Heart left ventricle (tissue), 16 donors: ENCODE data around the gene AR. TPM values are rescaled to one million over a fixed set of nuclear protein-coding genes. Genes with fewer than 3 reads are reported as not detected.

Experiments used
- ATAC-seq, 4 donors: fragments of 200-7000 bp; cut with Tn5 transposase; one replicate each; pipeline ENCODE4 v1.9.1; 2020 to 2022; ENCODE audit warnings: moderate library complexity in 4 of 4, mild to moderate bottlenecking in 3 of 4, moderate number of reproducible peaks in 1 of 4
- DNase-seq, 5 donors: peaks; one replicate each; pipeline ENCODE4 v3.0.0-alpha.2; 2020
- H3K27ac ChIP-seq, 12 donors: fragments of 200-600 bp; sonication (generic) in 4 of 12; one replicate each; pipeline versions ENCODE4 v1.5.0 to v1.8.0; 2016 to 2022; ENCODE audit warnings: mild to moderate bottlenecking in 2 of 12
- H3K27me3 ChIP-seq, 9 donors: fragments of 200-600 bp; sonication (generic) in 2 of 9; one replicate each; pipeline versions ENCODE4 v1.5.1 to v1.8.0; 2016 to 2022; ENCODE audit warnings: mild to moderate bottlenecking in 3 of 9
- H3K36me3 ChIP-seq, 9 donors: fragments of 200-600 bp; sonication (generic) in 2 of 9; one replicate each; pipeline versions ENCODE4 v1.5.0 to v1.8.0; 2018 to 2022; ENCODE audit warnings: mild to moderate bottlenecking in 2 of 9
- H3K4me1 ChIP-seq, 12 donors: fragments of 200-600 bp; sonication (generic) in 4 of 12; one replicate each; pipeline versions ENCODE4 v1.5.0 to v1.8.0; 2016 to 2022; ENCODE audit warnings: mild to moderate bottlenecking in 3 of 12
- H3K4me3 ChIP-seq, 12 donors: fragments of 200-600 bp; sonication (generic) in 4 of 12; one replicate each; pipeline versions ENCODE4 v1.5.0 to v1.8.0; 2017 to 2022; ENCODE audit warnings: mild to moderate bottlenecking in 9 of 12, moderate library complexity in 4 of 12
- H3K9me3 ChIP-seq, 12 donors: fragments of 200-600 bp; sonication (generic) in 4 of 12; one replicate each; pipeline versions ENCODE4 v1.5.0 to v1.8.0; 2016 to 2022; ENCODE audit warnings: mild to moderate bottlenecking in 1 of 12
- POLR2A ChIP-seq, 2 donors: fragments of 450-650 bp; IDR thresholded peaks; one replicate each; pipeline ENCODE4 v1.6.1; 2017; ENCODE audit warnings: antibody characterized with exemption in 2 of 2, mild to moderate bottlenecking in 2 of 2, moderate library complexity in 2 of 2
- WGBS, 4 donors: extraction: QIAGEN DNeasy Blood & Tissue Kit in 2 of 4; methylation state at CpG; one replicate each; pipeline versions ENCODE4 v1.1.5 to v1.1.7; 2013 to 2018; 5-methylcytosine and 5-hydroxymethylcytosine counted together
- intact Hi-C, 10 donors: fragments of 100-400 bp; cut with DNase I; formaldehyde crosslinking; loops; one replicate each; pipeline versions ENCODE4 v1.11.1 to v1.14.2; 2022
- polyA plus RNA-seq, 2 donors: library from polyadenylated mRNA; stranded (reverse); fragments of 200-250 nt; gene quantifications; one replicate each; pipeline ENCODE4 v1.2.3, GENCODE V29; 2013
- total RNA-seq, 9 donors: library from RNA; depleted of rRNA in 2 of 9; stranded (reverse); fragments of >200 nt in 2 of 9; fragmentation: NEBNext Ultra II Directional in 3 of 9; extraction: Animal tissue kit (Norgen Biotek cat#: 25700) in 3 of 9; gene quantifications; one replicate each; pipeline versions ENCODE4 v1.1.0 to v1.2.4, GENCODE V29; 2016 to 2023
- TF ChIP-seq, protein P1 (sequence below), 12 donors: fragments of 200-600 bp; sonication (generic) in 4 of 12; IDR thresholded peaks; one replicate each; pipeline versions ENCODE4 v1.5.0 to v1.8.0; 2018 to 2022; ENCODE audit warnings: antibody characterized with exemption in 12 of 12, mild to moderate bottlenecking in 5 of 12
- donor health status: ischemic (EF 13 %, LVEDD 7.1; RV severe dilation, severe dysfunction).
- donor health status: healthy with polysubstance abuse.
- donor health status: DM: no; HTN: yes; CAD: no.
- donor health status: DM: no; HTN: no; CAD: no.
- donor health status: ischemic (EF 25% LVEDD 6.9; RV normal size, moderate dysfunction).
- donor health status: ischemic (EF 25% LVEDD 5.7; RV mildly dilated, moderate dysfunction).
- donor health status: healthy.
- donor health status: DM: yes; HTN: yes; CAD: no.
- donor health status: ischemic (EF 35%, LVEDD 5.7; RV mildly dilated, moderate dysfunction).
- donor health status: nonischemic (EF 11% LVEDD 7.7; RV severe dilation, severe dysfunction).
- donor health status: DM: yes; HTN: yes; CAD: no.
- donor health status: PGD.
- donor health status: ischemic (EF 29% LVEDD 5.4; RV normal size, mild dysfunction).
- donor health status: nonischemic (EF 23%, LVEDD 6.1; RV moderate dilation, normal function).

The AR gene
- total and polyA plus RNA-seq, 11 donors, result 3.0 to 30.1 (median 18.1) TPM

DNA sequence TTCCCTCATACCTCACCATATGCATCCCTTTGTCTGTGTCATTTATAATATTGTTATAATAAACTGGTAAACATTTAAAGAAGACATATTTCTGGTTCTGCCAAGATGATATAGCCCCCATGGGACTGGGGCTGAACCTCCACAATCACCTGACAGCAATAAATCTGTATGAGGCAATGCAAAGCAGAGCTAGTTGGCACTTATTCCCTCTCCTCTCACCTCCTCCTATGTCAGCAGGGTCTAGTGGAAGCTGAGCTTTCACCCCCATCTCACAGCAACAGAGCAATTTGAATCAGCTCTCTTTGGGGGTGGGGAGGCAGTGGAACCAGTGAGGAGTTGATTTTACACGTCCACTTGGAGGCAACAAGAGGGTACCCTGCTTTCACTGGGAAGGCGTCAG lies 206.9 kb downstream of the AR start:
- ATAC-seq (no peak), DNase-seq (no peak)
- TF ChIP-seq, protein P1, sequence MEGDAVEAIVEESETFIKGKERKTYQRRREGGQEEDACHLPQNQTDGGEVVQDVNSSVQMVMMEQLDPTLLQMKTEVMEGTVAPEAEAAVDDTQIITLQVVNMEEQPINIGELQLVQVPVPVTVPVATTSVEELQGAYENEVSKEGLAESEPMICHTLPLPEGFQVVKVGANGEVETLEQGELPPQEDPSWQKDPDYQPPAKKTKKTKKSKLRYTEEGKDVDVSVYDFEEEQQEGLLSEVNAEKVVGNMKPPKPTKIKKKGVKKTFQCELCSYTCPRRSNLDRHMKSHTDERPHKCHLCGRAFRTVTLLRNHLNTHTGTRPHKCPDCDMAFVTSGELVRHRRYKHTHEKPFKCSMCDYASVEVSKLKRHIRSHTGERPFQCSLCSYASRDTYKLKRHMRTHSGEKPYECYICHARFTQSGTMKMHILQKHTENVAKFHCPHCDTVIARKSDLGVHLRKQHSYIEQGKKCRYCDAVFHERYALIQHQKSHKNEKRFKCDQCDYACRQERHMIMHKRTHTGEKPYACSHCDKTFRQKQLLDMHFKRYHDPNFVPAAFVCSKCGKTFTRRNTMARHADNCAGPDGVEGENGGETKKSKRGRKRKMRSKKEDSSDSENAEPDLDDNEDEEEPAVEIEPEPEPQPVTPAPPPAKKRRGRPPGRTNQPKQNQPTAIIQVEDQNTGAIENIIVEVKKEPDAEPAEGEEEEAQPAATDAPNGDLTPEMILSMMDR (IDR thresholded peaks at IDR 0.05), result no peak
- no peak for TF ChIP-seq POLR2A (IDR thresholded peaks at IDR 0.05)
- intact Hi-C loops, result no loop called here
- Histone ChIP-seq H3K27ac (no peak overlapping the region), H3K4me1 (no peaks in the 10 kb centered on the region), H3K4me3 (no peak overlapping the region), H3K36me3 (no peaks in the 10 kb centered on the region), H3K27me3 (peaks cover 0 to 4% (median 0%) of the 10 kb centered on the region in 9 donors), H3K9me3 (peaks cover 0 to 12% (median 0%) of the 10 kb centered on the region in 12 donors)
- WGBS, 4 donors, result 48 to 74% (median 51%) methylated on average over 2 of the region's 2 CpGs

DNA sequence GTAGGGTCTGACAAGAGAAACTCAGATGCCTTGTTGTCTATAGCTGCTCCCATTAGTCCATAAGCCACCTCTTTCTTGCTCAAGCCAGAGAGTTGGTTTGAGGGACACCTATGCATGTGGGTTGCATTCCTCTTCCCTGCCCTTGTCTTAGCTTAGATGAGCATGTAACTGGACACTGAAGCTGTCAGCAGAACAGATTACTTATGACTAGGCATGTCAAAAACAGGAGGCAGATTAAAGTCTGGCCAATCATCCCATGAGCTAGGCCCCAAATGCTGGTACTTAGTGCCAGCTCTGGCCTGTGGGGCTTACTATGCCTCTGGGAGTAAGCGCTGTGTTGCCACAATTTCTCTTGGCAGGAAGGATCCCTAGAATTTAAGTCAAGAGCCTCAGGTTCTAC lies 215.2 kb downstream of the AR start:
- Histone ChIP-seq H3K4me1 (no peaks in the 10 kb centered on the region), H3K36me3 (no peaks in the 10 kb centered on the region), H3K27me3 (peaks cover 0 to 3% (median 0%) of the 10 kb centered on the region in 9 donors), H3K27ac (no peak overlapping the region), H3K4me3 (no peak overlapping the region), H3K9me3 (no peaks in the 10 kb centered on the region)
- TF ChIP-seq, protein P1 (IDR thresholded peaks at IDR 0.05), result no peak
- no peak for TF ChIP-seq POLR2A (IDR thresholded peaks at IDR 0.05)
- 78 to 97% (median 90%) methylated on average over 1 of the region's 1 CpG for WGBS, 4 donors
- intact Hi-C loops, result no loop called here
- DNase-seq, result no peak
- no peak for ATAC-seq

DNA sequence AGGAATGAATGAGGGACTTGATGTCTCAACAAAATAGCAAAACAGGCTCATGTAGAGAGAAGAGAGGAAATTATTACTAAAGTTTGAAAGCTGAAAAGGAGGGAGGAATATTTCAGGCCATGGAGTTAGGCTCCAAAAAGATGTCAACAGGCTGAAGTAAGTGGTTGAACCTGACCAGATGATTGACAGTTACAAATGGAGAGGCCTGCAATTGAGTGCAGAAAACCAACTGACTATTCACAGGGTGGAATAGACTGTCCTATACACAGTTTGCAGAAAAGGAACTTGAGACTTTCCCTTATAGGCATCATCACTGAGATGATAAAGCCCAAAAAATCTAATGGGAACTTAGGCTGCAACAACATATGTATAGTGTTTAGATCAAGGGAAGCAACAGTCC lies 233.3 kb downstream of the AR start:
- H3K4me3 ChIP-seq, result no peak overlapping the region
- H3K27ac ChIP-seq, result no peak overlapping the region
- peaks cover 0 to 36% (median 19%) of the 10 kb centered on the region in 12 donors for H3K4me1 ChIP-seq
- DNase-seq (no peak), ATAC-seq (no peak)
- peaks cover 0 to 7% (median 0%) of the 10 kb centered on the region in 12 donors for H3K9me3 ChIP-seq
- intact Hi-C loops, result loop anchor here in 2 of 10 donors (5.0 to 10.0 kb wide), 2 partner anchors 52 to 55 kb away; no protein-coding TSS in a partner anchor
- no peaks in the 10 kb centered on the region for H3K36me3 ChIP-seq
- no peaks in the 10 kb centered on the region for H3K27me3 ChIP-seq
- no peak for TF ChIP-seq POLR2A (IDR thresholded peaks at IDR 0.05)
- TF ChIP-seq, protein P1 (IDR thresholded peaks at IDR 0.05), result no peak

DNA sequence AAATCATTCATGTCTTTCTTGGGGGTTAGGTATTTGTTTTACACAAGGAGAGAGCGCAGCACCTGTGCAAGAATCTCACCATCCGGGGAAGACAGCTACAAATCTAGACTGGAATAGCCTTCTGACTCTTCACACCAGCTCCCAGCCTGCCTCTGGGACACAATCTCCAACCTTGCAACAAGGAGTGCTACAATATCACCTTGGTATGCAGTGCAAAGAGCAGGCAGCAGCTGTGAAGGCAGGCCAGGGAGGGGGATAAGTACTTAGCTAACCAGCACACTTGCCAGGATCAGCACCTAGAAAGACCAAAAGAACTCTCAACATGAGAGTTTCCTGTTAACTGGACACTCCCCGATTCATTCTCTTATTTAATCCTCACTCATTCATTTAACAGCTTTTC lies 235.3 kb downstream of the AR start:
- TF ChIP-seq, protein P1 (IDR thresholded peaks at IDR 0.05), result no peak
- no peak for TF ChIP-seq POLR2A (IDR thresholded peaks at IDR 0.05)
- ATAC-seq (no peak), DNase-seq (no peak)
- Histone ChIP-seq H3K4me1 (peaks cover 0 to 40% (median 19%) of the 10 kb centered on the region in 12 donors), H3K27me3 (no peaks in the 10 kb centered on the region), H3K9me3 (no peaks in the 10 kb centered on the region), H3K4me3 (no peak overlapping the region), H3K27ac (peak overlapping the region in 8 of 12 donors; percentile 9 to 85 (median 78)), H3K36me3 (no peaks in the 10 kb centered on the region)
- intact Hi-C loops, result loop anchor here in 2 of 10 donors (5.0 to 10.0 kb wide), 2 partner anchors 54 to 57 kb away; no protein-coding TSS in a partner anchor
- whole genome bisulfite sequencing, 4 donors, result 61 to 80% (median 67%) methylated on average over 3 of the region's 3 CpGs
